Memory B cell (primary cell): ENCODE measurements around the gene EXOC5.
A peak's percentile ranks its signal among the peaks of the same experiment; 100 is the strongest.
"Not testable (repeated sequence)": the region's sequence is repeated elsewhere in the genome, so short reads cannot be mapped to it uniquely, and the experiment has no call there.

Experiments used
- ATAC-seq: fragments of 150-1000 bp; cut with Tn5 transposase; 2 replicates; pipeline ENCODE4 v1.10.0; 2021; ENCODE audit warnings: low read depth, mild to moderate bottlenecking, moderate library complexity
- DNase-seq, 2 donors: peaks; one replicate each; pipeline ENCODE4 v3.0.0; 2022; ENCODE audit warnings: low spot score in 2 of 2
- H3K27ac Mint-ChIP-seq: one replicate; pipeline ENCODE4 v1.8.0; 2022; ENCODE audit warnings: mild to moderate bottlenecking, moderate library complexity, mixed read lengths
- H3K27me3 Mint-ChIP-seq: one replicate; pipeline ENCODE4 v1.8.0; 2022; ENCODE audit warnings: mixed read lengths
- H3K36me3 Mint-ChIP-seq: one replicate; pipeline ENCODE4 v1.8.0; 2022; ENCODE audit warnings: mild to moderate bottlenecking, mixed read lengths
- H3K4me1 Mint-ChIP-seq: one replicate; pipeline ENCODE4 v1.8.0; 2022; ENCODE audit warnings: mixed read lengths
- H3K4me3 Mint-ChIP-seq: one replicate; pipeline ENCODE4 v1.8.0; 2022; ENCODE audit warnings: mild to moderate bottlenecking, moderate library complexity, mixed read lengths
- H3K9me3 Mint-ChIP-seq: one replicate; pipeline ENCODE4 v1.8.0; 2022; ENCODE audit warnings: mixed read lengths

Gene EXOC5

DNA sequence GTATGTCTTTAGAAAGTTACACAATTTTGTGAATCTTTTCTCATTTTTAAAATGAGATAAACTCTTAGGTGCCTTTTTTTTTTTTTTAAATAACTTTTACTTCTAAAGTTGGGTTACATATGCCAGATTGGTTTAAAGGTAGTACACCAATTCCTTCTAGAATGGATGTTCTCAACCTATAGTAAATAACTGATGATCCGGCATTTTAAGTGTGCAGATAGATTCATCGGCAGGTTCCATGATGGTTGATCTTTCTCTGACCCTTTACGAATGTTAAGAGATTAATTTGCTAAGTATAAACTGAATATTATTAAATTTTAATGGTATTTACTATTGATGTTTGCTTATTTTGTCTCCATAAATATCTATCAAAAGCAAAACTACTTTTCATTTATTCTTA is 8.4 kb upstream of the EXOC5 start:
- no peak for ATAC-seq
- no peaks in the 10 kb centered on the region for H3K27me3 Mint-ChIP-seq
- H3K36me3 Mint-ChIP-seq = peaks cover 26% of the 10 kb centered on the region
- peaks cover 11% of the 10 kb centered on the region for H3K4me1 Mint-ChIP-seq
- no peak for DNase-seq
- no peak overlapping the region for H3K4me3 Mint-ChIP-seq
- H3K9me3 Mint-ChIP-seq = no peaks in the 10 kb centered on the region
- H3K27ac Mint-ChIP-seq = no peak overlapping the region

DNA sequence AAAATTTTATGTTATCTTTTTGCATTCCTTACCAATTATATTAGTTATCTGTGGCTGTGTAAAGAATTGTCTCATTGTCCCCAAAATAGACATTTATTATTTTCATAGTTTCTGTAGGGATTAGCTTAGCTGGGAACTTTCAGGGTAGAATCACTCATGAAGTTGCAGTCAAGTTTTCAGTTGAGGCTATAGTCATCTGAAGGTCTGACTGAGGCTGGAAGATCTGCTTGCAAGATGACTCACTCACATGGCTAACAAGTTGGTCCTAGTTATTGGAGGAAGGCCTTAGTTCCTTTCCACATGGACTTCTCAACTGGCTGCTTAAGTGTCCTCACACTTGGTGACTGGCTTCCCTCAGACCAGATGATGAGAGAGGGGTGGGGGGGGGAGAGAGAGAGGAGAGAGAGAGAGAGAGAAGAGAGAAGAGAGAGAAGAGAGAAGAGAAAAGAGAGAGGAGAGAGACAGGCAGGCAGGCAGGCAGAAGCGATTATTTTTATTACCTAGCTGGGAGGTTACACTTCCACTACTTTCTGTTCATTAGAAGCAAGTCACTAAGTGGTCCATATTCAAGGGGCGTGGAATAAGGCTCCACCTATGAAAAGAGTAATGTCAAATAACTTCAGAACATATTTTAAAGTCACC is 6.4 kb upstream of the EXOC5 start:
- Mint-ChIP-seq H3K4me1 (peaks cover 26% of the 10 kb centered on the region), H3K9me3 (no peaks in the 10 kb centered on the region), H3K36me3 (peaks cover 22% of the 10 kb centered on the region), H3K4me3 (no peak overlapping the region), H3K27me3 (no peaks in the 10 kb centered on the region), H3K27ac (no peak overlapping the region)
- ATAC-seq = no peak
- no peak for DNase-seq

DNA sequence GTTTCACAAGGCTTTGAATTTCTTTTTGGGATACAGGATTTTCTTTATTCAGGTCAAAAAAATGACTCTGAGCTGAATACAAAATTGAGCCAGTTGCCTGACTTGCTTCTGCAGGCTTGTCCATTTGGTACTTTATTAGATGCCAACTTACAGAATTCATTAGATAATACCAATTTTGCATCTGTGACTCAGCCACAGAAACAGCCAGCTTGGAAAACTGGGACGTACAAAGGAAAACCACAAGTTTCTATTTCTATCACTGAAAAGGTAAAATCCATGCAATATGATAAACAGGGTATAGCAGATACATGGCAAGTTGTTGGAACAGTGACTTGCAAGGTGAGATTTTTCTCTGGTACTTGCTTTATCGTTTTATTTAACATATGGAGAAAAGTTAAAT is 5.8 kb upstream of the EXOC5 start:
- peaks cover 28% of the 10 kb centered on the region for H3K4me1 Mint-ChIP-seq
- no peak for DNase-seq
- no peak for ATAC-seq
- H3K36me3 Mint-ChIP-seq = peaks cover 22% of the 10 kb centered on the region
- H3K27me3 Mint-ChIP-seq = no peaks in the 10 kb centered on the region
- H3K9me3 Mint-ChIP-seq = no peaks in the 10 kb centered on the region
- H3K4me3 Mint-ChIP-seq = no peak overlapping the region
- no peak overlapping the region for H3K27ac Mint-ChIP-seq

DNA sequence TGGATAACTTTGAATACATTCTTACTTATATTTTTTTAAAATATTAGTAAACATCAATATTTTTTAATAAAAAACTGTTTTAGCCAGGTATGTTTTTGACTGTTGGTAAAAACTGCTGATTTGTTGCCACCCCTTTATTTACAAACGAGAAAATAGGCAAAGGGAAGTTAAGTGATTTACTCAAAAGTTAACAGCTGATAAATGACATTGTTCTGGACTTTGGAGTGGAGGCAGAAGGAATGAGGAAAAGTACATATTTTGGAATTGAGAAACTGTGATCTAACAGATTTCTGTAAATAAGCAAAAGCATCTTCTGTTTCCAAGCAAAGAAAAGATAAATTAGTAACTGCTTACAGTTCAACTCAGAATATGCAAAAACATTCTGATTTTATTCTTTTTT is 4.5 kb upstream of the EXOC5 start:
- Mint-ChIP-seq H3K27ac (no peak overlapping the region), H3K36me3 (peaks cover 13% of the 10 kb centered on the region), H3K9me3 (no peaks in the 10 kb centered on the region), H3K4me3 (no peak overlapping the region), H3K4me1 (peaks cover 23% of the 10 kb centered on the region), H3K27me3 (no peaks in the 10 kb centered on the region)
- ATAC-seq (no peak), DNase-seq (no peak)

DNA sequence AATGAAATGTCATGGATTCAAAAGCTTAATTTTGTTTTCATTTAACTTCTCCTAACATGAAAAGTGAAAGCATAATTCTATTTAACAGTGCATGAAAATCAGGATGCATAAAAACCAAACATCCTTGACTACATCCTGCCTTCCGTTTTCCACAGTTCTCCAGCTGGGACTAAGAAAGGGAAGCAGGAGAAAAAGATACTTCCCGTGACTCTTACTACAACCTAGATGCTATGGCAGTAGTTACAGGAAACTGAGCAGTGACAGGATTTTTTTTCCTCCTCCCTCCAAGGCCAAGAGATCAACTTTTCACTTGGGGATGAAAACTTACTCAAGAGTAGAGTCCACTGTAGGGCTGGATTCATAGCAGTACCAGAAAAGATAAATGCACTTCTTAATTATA is 2.6 kb downstream of the EXOC5 start:
- ATAC-seq (no peak), DNase-seq (no peak)
- Mint-ChIP-seq H3K4me1 (peaks cover 33% of the 10 kb centered on the region), H3K27ac (no peak overlapping the region), H3K4me3 (no peak overlapping the region), H3K36me3 (peaks cover 5% of the 10 kb centered on the region), H3K9me3 (no peaks in the 10 kb centered on the region), H3K27me3 (no peaks in the 10 kb centered on the region)

DNA sequence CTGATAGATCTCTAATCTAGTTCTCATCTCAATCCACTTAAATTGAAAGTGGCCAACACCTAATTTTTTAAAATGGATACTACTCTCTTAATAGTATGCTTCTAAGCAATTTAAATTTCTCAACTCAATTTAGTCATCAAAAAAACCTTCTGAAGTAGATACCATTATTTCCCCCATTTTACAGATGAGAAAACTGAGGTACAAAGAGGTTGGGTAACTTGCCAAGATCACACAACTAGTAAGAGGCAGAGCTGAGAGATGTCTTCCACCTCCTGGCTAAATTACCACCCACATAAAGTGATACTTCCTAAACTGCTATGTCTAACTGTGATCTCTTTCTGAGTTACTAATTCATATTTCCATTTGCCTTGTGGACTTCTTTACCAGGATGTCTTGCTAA is 6.6 kb downstream of the EXOC5 start:
- H3K27ac Mint-ChIP-seq = no peak overlapping the region
- peaks cover 21% of the 10 kb centered on the region for H3K4me1 Mint-ChIP-seq
- no peaks in the 10 kb centered on the region for H3K9me3 Mint-ChIP-seq
- peaks cover 17% of the 10 kb centered on the region for H3K36me3 Mint-ChIP-seq
- DNase-seq = no peak
- no peak overlapping the region for H3K4me3 Mint-ChIP-seq
- no peaks in the 10 kb centered on the region for H3K27me3 Mint-ChIP-seq
- ATAC-seq = no peak

DNA sequence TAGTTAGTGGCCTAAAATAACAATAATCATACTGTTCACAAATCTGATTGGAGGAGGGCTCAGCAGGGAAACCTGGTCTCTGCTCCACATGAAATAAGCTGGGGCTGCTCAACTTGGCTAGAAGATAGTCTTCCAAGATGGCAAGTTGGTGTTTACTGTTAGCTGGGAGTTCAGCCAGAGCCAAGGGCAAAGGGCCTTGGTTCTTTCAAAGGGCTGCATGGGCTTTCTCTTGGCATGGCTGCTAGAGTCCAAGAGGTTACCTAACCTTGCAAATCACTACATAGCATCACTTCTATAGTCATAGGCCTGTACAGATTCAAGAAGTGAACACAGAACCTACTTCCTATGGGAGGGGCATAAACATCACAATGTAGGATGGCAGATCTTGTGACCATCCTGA is 7.1 kb downstream of the EXOC5 start:
- Mint-ChIP-seq H3K9me3 (no peaks in the 10 kb centered on the region), H3K27me3 (no peaks in the 10 kb centered on the region), H3K4me3 (no peak overlapping the region), H3K27ac (no peak overlapping the region), H3K36me3 (peaks cover 21% of the 10 kb centered on the region), H3K4me1 (peaks cover 25% of the 10 kb centered on the region)
- no peak for ATAC-seq
- DNase-seq = no peak

DNA sequence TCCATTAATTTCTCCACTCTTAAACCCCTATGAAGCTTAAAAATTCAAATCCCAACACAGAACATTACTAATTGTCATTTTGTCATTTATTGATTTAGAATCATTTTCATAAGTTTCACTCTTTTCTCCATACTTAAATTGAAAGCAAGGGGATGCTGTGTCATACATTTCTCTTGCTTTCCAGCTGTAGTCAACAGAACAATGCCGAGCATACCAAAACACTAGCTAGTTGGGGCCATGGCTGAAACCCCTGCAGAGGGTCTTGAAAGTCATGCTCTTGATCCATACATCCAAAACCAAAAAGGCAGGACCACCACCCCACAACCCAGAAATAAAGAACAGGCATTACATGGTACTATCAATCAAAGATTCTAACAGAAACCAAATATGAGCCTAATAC is 9.0 kb downstream of the EXOC5 start:
- H3K27me3 Mint-ChIP-seq = no peaks in the 10 kb centered on the region
- H3K4me1 Mint-ChIP-seq = peaks cover 29% of the 10 kb centered on the region
- ATAC-seq (no peak), DNase-seq (no peak)
- H3K27ac Mint-ChIP-seq = no peak overlapping the region
- no peaks in the 10 kb centered on the region for H3K9me3 Mint-ChIP-seq
- H3K4me3 Mint-ChIP-seq = no peak overlapping the region
- peaks cover 25% of the 10 kb centered on the region for H3K36me3 Mint-ChIP-seq

DNA sequence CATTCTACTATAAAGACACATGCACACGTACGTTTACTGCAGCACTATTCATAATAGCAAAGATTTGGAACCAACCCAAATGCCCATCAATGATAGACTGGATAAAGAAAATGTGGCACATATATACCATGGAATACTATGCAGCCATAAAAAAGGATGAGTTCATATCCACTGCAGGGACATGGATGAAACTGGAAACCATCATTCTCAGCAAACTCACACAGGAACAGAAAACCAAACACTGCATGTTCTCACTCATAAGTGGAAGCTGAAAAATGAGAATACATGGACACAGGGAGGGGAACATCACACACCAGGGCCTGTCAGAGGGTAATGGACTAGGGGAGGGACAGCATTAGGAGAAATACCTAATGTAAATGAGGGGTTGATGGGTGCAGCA is 10.5 kb downstream of the EXOC5 start:
- H3K4me3 Mint-ChIP-seq, ATAC-seq, H3K27ac Mint-ChIP-seq, H3K27me3 Mint-ChIP-seq, DNase-seq, H3K9me3 Mint-ChIP-seq: not testable (repeated sequence)
- Mint-ChIP-seq H3K36me3 (peaks cover 25% of the 10 kb centered on the region), H3K4me1 (peaks cover 29% of the 10 kb centered on the region)

DNA sequence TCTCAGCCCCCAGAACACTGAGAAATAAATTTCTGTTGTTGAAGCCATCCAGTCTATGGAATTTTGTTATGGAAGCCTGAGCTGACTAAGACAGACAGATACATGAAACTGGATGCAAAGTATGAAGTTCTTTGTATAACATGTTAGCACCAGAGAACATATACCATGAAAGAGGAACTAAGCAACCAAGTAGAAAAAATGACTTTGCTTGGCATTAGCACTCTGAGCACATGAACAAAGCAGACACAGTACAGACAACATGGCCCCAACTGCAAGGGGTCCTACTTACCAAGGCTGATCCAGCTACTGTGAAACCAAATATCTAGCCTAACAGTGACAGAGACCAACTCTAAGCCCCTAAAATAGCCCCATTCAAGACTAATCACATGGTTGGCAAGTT is 13.8 kb downstream of the EXOC5 start:
- ATAC-seq = peak; percentile 47

DNA sequence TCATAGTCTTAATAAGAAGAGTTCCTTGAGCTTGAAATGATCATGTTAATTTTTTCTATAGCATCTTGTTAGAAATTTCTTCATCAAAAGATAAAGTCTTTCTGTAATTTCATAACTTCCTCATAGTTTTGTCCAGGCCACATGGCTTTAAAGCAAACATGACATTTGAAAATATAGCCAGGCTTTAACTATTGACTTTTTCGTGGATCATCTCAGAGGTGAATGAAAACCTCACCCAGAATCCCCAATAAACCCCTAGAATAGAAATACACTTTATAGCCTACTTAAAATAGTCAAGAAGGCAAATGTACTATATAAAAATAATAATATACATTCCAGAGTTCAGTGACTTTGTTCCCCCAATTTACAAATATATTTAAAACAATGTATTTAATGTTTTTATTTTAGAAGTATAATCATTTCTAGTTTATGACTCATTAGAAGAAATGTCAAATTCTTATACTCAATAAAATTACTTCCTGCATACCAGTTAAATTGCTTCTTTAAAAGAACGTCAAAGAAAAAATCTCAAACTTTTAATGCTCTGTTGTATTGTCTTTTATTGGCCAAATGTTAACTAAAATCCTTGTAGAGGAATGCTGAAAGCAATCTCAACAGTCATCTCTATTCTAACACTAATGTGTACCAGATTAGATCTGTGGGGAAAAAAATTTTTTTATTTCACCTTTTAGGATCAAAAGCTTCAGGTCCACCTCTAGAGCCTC is 21.6 kb downstream of the EXOC5 start:
- DNase-seq (no peak), ATAC-seq (no peak)
- Mint-ChIP-seq H3K4me1 (peaks cover 8% of the 10 kb centered on the region), H3K36me3 (peaks cover 4% of the 10 kb centered on the region), H3K27me3 (no peaks in the 10 kb centered on the region), H3K4me3 (no peak overlapping the region), H3K9me3 (no peaks in the 10 kb centered on the region), H3K27ac (peak overlapping the region; percentile 62)

More for the DNA sequence above, 13.8 kb downstream of the EXOC5 start:
- H3K36me3 Mint-ChIP-seq = peaks cover 25% of the 10 kb centered on the region
- no peak for DNase-seq
- H3K4me1 Mint-ChIP-seq = peaks cover 32% of the 10 kb centered on the region
- H3K27ac Mint-ChIP-seq = no peak overlapping the region
- no peaks in the 10 kb centered on the region for H3K27me3 Mint-ChIP-seq
- peaks cover 3% of the 10 kb centered on the region for H3K9me3 Mint-ChIP-seq
- no peak overlapping the region for H3K4me3 Mint-ChIP-seq

DNA sequence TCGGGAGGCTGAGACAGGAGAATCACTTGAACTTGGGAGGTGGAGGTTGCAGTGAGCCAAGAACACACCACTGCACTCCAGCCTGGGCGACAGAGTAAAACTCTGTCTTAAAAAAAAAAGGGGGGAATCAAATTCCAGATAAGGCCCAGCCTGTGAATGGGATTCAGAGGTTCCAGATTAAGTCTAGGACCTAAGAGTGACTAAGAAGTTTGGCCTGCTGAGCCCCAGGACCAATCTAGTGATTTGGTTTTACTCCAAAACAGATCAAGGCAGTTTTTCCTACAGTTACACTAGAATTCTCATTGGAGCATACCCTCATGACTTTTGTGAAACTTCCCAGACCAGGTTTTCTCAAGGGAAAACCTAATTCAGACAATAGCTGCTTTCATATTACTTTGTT is 22.8 kb downstream of the EXOC5 start:
- peak overlapping the region; percentile 62 for H3K27ac Mint-ChIP-seq
- H3K9me3 Mint-ChIP-seq = no peaks in the 10 kb centered on the region
- H3K4me3 Mint-ChIP-seq = no peak overlapping the region
- ATAC-seq (no peak), DNase-seq (no peak)
- no peaks in the 10 kb centered on the region for H3K27me3 Mint-ChIP-seq
- H3K4me1 Mint-ChIP-seq = peaks cover 6% of the 10 kb centered on the region
- peaks cover 7% of the 10 kb centered on the region for H3K36me3 Mint-ChIP-seq

DNA sequence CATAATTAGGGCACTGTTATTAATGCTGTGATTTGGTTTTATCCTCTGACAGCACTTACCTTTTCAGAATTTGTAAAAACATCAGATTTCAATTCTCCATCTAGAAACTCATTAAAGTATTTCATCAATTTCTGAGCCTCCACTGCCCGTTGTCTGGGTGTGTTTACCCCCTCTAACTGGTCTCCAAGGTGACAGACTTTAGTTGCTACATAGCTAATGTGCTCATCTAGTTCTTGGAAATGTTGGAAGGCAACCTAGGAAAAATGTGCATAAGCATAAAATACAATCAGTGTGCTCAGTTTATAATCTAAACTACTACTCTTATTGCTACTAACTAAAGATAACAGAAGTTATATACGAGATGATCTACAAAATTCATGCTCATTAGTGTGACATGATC is 24.6 kb downstream of the EXOC5 start:
- peaks cover 7% of the 10 kb centered on the region for H3K36me3 Mint-ChIP-seq
- no peaks in the 10 kb centered on the region for H3K4me1 Mint-ChIP-seq
- ATAC-seq = no peak
- H3K9me3 Mint-ChIP-seq = no peaks in the 10 kb centered on the region
- no peaks in the 10 kb centered on the region for H3K27me3 Mint-ChIP-seq
- no peak overlapping the region for H3K4me3 Mint-ChIP-seq
- no peak overlapping the region for H3K27ac Mint-ChIP-seq
- DNase-seq = no peak

DNA sequence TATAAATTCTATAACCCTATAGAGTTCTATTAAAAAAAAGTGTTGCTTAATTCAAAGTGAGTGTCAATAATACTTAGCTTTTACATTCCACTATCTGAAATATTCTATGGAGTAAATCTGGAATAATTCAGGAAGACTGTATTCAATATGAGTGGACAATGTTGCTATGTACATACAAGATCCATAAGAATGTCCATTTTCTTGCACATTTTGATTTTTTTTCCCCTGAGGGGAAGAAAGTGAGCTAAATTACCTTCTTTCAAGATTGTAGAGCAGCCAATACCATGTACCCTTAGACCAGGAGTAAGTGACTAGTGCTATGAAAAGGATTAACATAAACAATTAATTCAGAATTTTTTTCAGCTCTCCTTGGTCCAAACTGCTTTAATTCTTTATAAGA is 25.4 kb downstream of the EXOC5 start:
- H3K9me3 Mint-ChIP-seq = no peaks in the 10 kb centered on the region
- no peak for ATAC-seq
- H3K27me3 Mint-ChIP-seq = no peaks in the 10 kb centered on the region
- no peak overlapping the region for H3K27ac Mint-ChIP-seq
- DNase-seq = no peak
- H3K4me1 Mint-ChIP-seq = no peaks in the 10 kb centered on the region
- H3K36me3 Mint-ChIP-seq = peaks cover 7% of the 10 kb centered on the region
- no peak overlapping the region for H3K4me3 Mint-ChIP-seq

DNA sequence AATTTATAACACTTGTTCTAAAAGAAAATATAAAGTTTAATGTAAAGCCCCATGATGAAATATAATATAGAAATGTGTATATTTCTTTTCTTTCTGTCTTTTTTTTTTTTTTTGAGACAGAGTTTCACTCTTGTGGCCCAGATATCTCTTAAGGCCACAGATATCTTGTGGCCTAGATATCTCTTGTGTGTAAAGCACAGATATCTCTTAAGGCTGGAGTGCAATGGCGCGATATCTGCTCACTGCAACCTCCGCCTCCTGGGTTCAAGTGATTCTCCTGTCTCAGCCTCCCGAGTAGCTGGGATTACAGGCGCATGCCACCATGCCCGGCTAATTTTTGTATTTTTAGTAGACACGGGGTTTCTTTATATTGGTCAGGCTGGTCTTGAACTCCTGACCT is 28.6 kb downstream of the EXOC5 start:
- H3K9me3 Mint-ChIP-seq, H3K4me1 Mint-ChIP-seq, H3K27ac Mint-ChIP-seq, H3K4me3 Mint-ChIP-seq, DNase-seq, H3K27me3 Mint-ChIP-seq, H3K36me3 Mint-ChIP-seq, ATAC-seq: not testable (repeated sequence)
